Right lobe of liver (tissue), 6 donors: ENCODE data around the gene SLC27A2. TPM values are rescaled to one million over a fixed set of nuclear protein-coding genes. Genes with fewer than 3 reads are reported as not detected.
A peak's percentile ranks its signal among the peaks of the same experiment; 100 is the strongest.

Source experiments
- ATAC-seq, 4 donors: fragments of 200-7000 bp; cut with Tn5 transposase; one replicate each; pipeline ENCODE4 v1.9.1; 2020; ENCODE audit warnings: mild to moderate bottlenecking in 4 of 4, moderate library complexity in 4 of 4
- DNase-seq, 3 donors: peaks; one replicate each; pipeline ENCODE4 v3.0.0-alpha.2; 2020
- H3K27ac ChIP-seq, 3 donors: fragments of 200-600 bp; one replicate each; pipeline ENCODE4 v1.8.0; 2022
- H3K27me3 ChIP-seq, 2 donors: fragments of 200-600 bp; one replicate each; pipeline ENCODE4 v1.8.0; 2022
- H3K36me3 ChIP-seq, 4 donors: fragments of 200-600 bp; sonication (generic) in 1 of 4; one replicate each; pipeline versions ENCODE4 v1.5.1 to v1.8.0; 2017 to 2022; ENCODE audit warnings: control low read depth in 1 of 4
- H3K4me1 ChIP-seq, 4 donors: fragments of 200-600 bp; sonication (generic) in 1 of 4; one replicate each; pipeline versions ENCODE4 v1.5.1 to v1.8.0; 2017 to 2022; ENCODE audit warnings: control low read depth in 1 of 4
- H3K4me3 ChIP-seq, 3 donors: fragments of 200-600 bp; one replicate each; pipeline ENCODE4 v1.8.0; 2022
- H3K9me3 ChIP-seq, 4 donors: fragments of 200-600 bp; sonication (generic) in 1 of 4; one replicate each; pipeline versions ENCODE4 v1.5.1 to v1.8.0; 2017 to 2022; ENCODE audit warnings: control low read depth in 1 of 4
- POLR2A ChIP-seq: fragments of 450-650 bp; IDR thresholded peaks from one replicate; pipeline ENCODE4 v1.6.1; 2017; ENCODE audit warnings: antibody characterized with exemption, mild to moderate bottlenecking
- WGBS: methylation state at CpG from one replicate; pipeline ENCODE4 v1.1.6; 2018; ENCODE audit warnings: low coverage, low lambda C conversion rate; ENCODE audit not compliant: insufficient coverage; ENCODE audit errors: missing lambda C conversion rate; 5-methylcytosine and 5-hydroxymethylcytosine counted together
- intact Hi-C, 2 donors: fragments of 100-400 bp; cut with DNase I; formaldehyde crosslinking; loops; one replicate each; pipeline versions ENCODE4 v1.11.2 to v1.14.1; 2022
- total RNA-seq, 6 experiments: library from RNA; depleted of rRNA in 2 of 6; stranded (reverse); fragments of >200 nt in 2 of 6; fragmentation: NEBNext Ultra II Directional in 3 of 6; extraction: Animal tissue kit (Norgen Biotek cat#: 25700) in 3 of 6; gene quantifications; one replicate each; pipeline versions ENCODE4 v1.1.0 to v1.2.4, GENCODE V29; 2016 to 2023
- TF ChIP-seq, protein P1 (sequence below), 4 donors: fragments of 200-600 bp in 3 of 4; fragments of 450-650 bp in 1 of 4; IDR thresholded peaks; one replicate each; pipeline versions ENCODE4 v1.5.1 to v1.8.0; 2016 to 2022; ENCODE audit warnings: antibody characterized with exemption in 4 of 4, mild to moderate bottlenecking in 2 of 4
- donor health status: DM: no; HTN: yes; CAD: no.
- donor health status: DM: no; HTN: no; CAD: no.
- donor health status: DM: no; HTN: no; CAD: no.
- donor health status: DM: no; HTN: yes; CAD: no.
- donor health status: DM: no; HTN: yes; CAD: no.

The SLC27A2 gene
- total RNA-seq, 6 experiments from 2014 or later, result 76.8 to 366 (median 172) TPM

- peaks cover 0 to 15% (median 3%) of the 10 kb centered on the region in 4 donors for H3K4me1 ChIP-seq
- no peak overlapping the region for H3K27ac ChIP-seq
- intact Hi-C loops, result no loop called here
- ATAC-seq, result peak; percentile 50 to 72 (median 60)
- TF ChIP-seq, protein P1, sequence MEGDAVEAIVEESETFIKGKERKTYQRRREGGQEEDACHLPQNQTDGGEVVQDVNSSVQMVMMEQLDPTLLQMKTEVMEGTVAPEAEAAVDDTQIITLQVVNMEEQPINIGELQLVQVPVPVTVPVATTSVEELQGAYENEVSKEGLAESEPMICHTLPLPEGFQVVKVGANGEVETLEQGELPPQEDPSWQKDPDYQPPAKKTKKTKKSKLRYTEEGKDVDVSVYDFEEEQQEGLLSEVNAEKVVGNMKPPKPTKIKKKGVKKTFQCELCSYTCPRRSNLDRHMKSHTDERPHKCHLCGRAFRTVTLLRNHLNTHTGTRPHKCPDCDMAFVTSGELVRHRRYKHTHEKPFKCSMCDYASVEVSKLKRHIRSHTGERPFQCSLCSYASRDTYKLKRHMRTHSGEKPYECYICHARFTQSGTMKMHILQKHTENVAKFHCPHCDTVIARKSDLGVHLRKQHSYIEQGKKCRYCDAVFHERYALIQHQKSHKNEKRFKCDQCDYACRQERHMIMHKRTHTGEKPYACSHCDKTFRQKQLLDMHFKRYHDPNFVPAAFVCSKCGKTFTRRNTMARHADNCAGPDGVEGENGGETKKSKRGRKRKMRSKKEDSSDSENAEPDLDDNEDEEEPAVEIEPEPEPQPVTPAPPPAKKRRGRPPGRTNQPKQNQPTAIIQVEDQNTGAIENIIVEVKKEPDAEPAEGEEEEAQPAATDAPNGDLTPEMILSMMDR (IDR thresholded peaks at IDR 0.05), result peak; percentile 46 to 65 (median 52)
- no peak for TF ChIP-seq POLR2A
- H3K27me3 ChIP-seq, result no peaks in the 10 kb centered on the region
- H3K4me3 ChIP-seq, result no peak overlapping the region
- DNase-seq, result peak in 1 of 3 donors; percentile 51
- no peaks in the 10 kb centered on the region for H3K36me3 ChIP-seq
- WGBS, result 78% methylated on average over 4 of the region's 4 CpGs
- no peaks in the 10 kb centered on the region for H3K9me3 ChIP-seq
These were observed 33.5 kb upstream of the SLC27A2 start for GRCh38 chr15:50148362-50148963.

- no peak for ATAC-seq
- DNase-seq, result no peak
- peaks cover 0 to 15% (median 3%) of the 10 kb centered on the region in 4 donors for H3K4me1 ChIP-seq
- intact Hi-C loops, result no loop called here
- 10% methylated on average over 1 of the region's 1 CpG for WGBS
- no peak overlapping the region for H3K27ac ChIP-seq
- no peaks in the 10 kb centered on the region for H3K36me3 ChIP-seq
- H3K9me3 ChIP-seq, result no peaks in the 10 kb centered on the region
- H3K4me3 ChIP-seq, result no peak overlapping the region
- no peaks in the 10 kb centered on the region for H3K27me3 ChIP-seq
- TF ChIP-seq, protein P1 (IDR thresholded peaks at IDR 0.05), result no peak
- no peak for TF ChIP-seq POLR2A
These were observed 32.9 kb upstream of the SLC27A2 start for GRCh38 chr15:50149090-50149489.

DNA sequence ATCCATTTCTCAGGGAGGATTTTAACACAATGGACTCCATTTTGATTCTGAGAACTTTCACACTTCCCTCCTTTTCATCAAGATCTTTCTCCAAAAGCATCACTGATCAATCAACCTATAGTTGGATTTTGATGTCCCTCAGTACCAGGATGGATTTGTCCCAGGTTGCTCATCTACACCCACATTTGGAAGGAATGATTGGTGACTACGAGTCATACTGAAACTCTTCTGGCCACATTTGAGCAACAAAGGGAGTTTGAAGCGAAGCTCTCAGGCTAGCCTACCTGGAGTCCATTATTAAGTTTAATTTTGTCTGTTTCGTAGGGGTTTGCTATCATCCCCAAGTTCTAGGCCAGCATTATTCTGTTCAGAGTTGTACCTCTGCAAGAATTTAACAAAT, 31.6 kb upstream of the SLC27A2 start:
- no peaks in the 10 kb centered on the region for H3K27me3 ChIP-seq
- 87% methylated on average over 2 of the region's 3 CpGs for WGBS
- DNase-seq, result no peak
- no peaks in the 10 kb centered on the region for H3K9me3 ChIP-seq
- TF ChIP-seq, protein P1 (IDR thresholded peaks at IDR 0.05), result no peak
- TF ChIP-seq POLR2A, result no peak
- no peaks in the 10 kb centered on the region for H3K36me3 ChIP-seq
- no peak for ATAC-seq
- intact Hi-C loops, result no loop called here
- peaks cover 0 to 15% (median 3%) of the 10 kb centered on the region in 4 donors for H3K4me1 ChIP-seq
- no peak overlapping the region for H3K4me3 ChIP-seq
- H3K27ac ChIP-seq, result no peak overlapping the region

DNA sequence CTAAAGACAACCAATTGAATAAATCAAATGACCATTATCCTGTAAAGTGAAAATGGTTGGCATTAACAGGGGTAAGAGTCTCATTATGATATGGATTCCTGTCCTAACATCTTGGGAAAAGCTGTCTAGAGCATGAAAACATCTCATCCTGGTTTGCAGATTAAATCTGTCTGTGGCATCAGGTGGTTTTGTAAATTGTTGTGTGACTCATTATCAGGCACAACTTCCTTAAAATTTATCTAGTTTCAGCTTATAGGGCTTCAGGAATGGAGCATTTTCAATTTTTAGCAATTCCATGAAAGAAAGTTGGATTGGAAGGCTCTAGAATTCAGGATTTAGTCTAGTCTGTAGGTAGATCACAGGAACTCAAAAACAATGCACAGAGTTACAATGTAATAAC, 31.1 kb upstream of the SLC27A2 start:
- Histone ChIP-seq H3K27me3 (no peaks in the 10 kb centered on the region), H3K4me3 (no peak overlapping the region), H3K36me3 (no peaks in the 10 kb centered on the region), H3K27ac (no peak overlapping the region), H3K4me1 (peaks cover 0 to 10% (median 2%) of the 10 kb centered on the region in 4 donors), H3K9me3 (no peaks in the 10 kb centered on the region)
- TF ChIP-seq, protein P1 (IDR thresholded peaks at IDR 0.05), result no peak
- no peak for TF ChIP-seq POLR2A
- intact Hi-C loops, result no loop called here
- ATAC-seq, result no peak
- no peak for DNase-seq
